Endothelial cell of umbilical vein (primary cell): Measurements from ENCODE around the gene WASF3.

Experiments
- CTCF ChIP-seq, 2 donors: IDR thresholded peaks; 1 replicate in 1 of 2; 2 replicates in 1 of 2; pipeline ENCODE4 v1.5.1; 2011; ENCODE audit warnings: low read length in 2 of 2, mild to moderate bottlenecking in 2 of 2, moderate library complexity in 2 of 2, control low read depth in 1 of 2, inconsistent platforms in 1 of 2, low read depth in 1 of 2; ENCODE audit not compliant: insufficient read depth in 1 of 2; ENCODE audit errors: extremely low read depth in 1 of 2
- JUN ChIP-seq: IDR thresholded peaks from 2 replicates; pipeline ENCODE4 v1.6.1; 2011; ENCODE audit warnings: borderline replicate concordance, low read depth; ENCODE audit not compliant: insufficient read length, insufficient read depth
- MAX ChIP-seq: IDR thresholded peaks from 2 replicates; pipeline ENCODE4 v1.6.1; 2011; ENCODE audit not compliant: insufficient read depth, insufficient read length
- MYC ChIP-seq: IDR thresholded peaks from one replicate; pipeline ENCODE4 v1.6.1; 2011; ENCODE audit warnings: mild to moderate bottlenecking, low read depth, low read length
- POLR2A ChIP-seq: IDR thresholded peaks from 2 replicates; pipeline ENCODE4 v1.6.1; 2012; ENCODE audit warnings: low read depth, mild to moderate bottlenecking, control low read depth, low read length
- POLR2AphosphoS5 ChIP-seq: IDR thresholded peaks from 2 replicates; pipeline ENCODE4 v1.6.1; 2012; ENCODE audit warnings: low read depth, mild to moderate bottlenecking, control low read depth, low read length, moderate library complexity; ENCODE audit not compliant: insufficient read depth

DNA sequence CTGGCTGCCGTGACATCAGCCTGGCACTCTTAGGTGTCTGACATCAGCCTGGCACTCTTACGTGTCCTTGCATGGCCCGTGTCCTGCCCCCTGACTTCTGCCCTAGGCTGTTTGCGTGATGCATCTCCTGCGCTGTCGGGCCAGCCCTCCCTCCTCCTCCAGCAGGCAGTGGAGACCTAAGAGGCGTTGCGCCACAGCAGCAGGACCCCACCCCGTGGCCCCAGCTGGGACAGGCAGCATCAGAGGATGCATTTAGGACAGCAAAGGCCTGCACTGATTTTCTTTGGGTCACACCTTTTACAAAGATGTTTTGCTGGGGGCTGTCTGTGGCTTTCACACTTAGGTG lies 137.8 kb downstream of the WASF3 start:
- TF ChIP-seq POLR2A (no peak), CTCF (IDR thresholded peaks at IDR 0.05; ENCODE audit: extremely low read depth in 1 of 2, insufficient read depth in 1 of 2, low read depth in 1 of 2, low read length in 2 of 2) (no peak), MYC (no peak), JUN (no peak), POLR2AphosphoS5 (no peak), MAX (no peak)
